DMS 273 (cell line): ENCODE data around the gene LRRC7.

Experiments used
- DNase-seq: peaks from one replicate; lab custom pipeline; 2025; ENCODE audit not compliant: unreplicated experiment; lab: John Stamatoyannopoulos, UW

Gene LRRC7

GRCh38 chr1:70084314-70084915 is 516.7 kb downstream of the LRRC7 start:
- DNase-seq = no peak

GRCh38 chr1:70085521-70085920 is 517.8 kb downstream of the LRRC7 start:
- DNase-seq = no peak

GRCh38 chr1:70086897-70087296 is 519.2 kb downstream of the LRRC7 start:
- no peak for DNase-seq

- no peak for DNase-seq
Observed at GRCh38 chr1:70090141-70090540, 522.4 kb downstream of the LRRC7 start.

GRCh38 chr1:70090875-70091274 is 523.2 kb downstream of the LRRC7 start:
- DNase-seq = no peak

- no peak for DNase-seq
Observed at GRCh38 chr1:70091811-70092210, 524.1 kb downstream of the LRRC7 start.

- no peak for DNase-seq
Observed at GRCh38 chr1:70092526-70092925, 524.8 kb downstream of the LRRC7 start.

GRCh38 chr1:70093250-70093975 is 525.7 kb downstream of the LRRC7 start:
- DNase-seq = no peak

GRCh38 chr1:70101231-70101630 is 533.5 kb downstream of the LRRC7 start:
- DNase-seq = no peak

GRCh38 chr1:70101774-70102173 is 534.1 kb downstream of the LRRC7 start:
- DNase-seq = no peak

GRCh38 chr1:70103770-70104169 is 536.0 kb downstream of the LRRC7 start:
- DNase-seq = no peak

- DNase-seq = no peak
Observed at GRCh38 chr1:70109241-70109640, 541.5 kb downstream of the LRRC7 start.

GRCh38 chr1:70112838-70113237 is 545.1 kb downstream of the LRRC7 start:
- DNase-seq = peak; percentile 5

GRCh38 chr1:70115315-70115714 is 547.6 kb downstream of the LRRC7 start:
- DNase-seq = no peak

GRCh38 chr1:70117046-70117445 is 549.3 kb downstream of the LRRC7 start:
- no peak for DNase-seq

GRCh38 chr1:70134148-70134547 is 566.4 kb downstream of the LRRC7 start:
- no peak for DNase-seq

- DNase-seq = peak; percentile 4
Observed at GRCh38 chr1:70140343-70140742, 572.6 kb downstream of the LRRC7 start.

- DNase-seq = no peak
Observed at GRCh38 chr1:70140894-70141293, 573.2 kb downstream of the LRRC7 start.

GRCh38 chr1:70142075-70142474 is 574.4 kb downstream of the LRRC7 start:
- no peak for DNase-seq

GRCh38 chr1:70143048-70143659 is 575.4 kb downstream of the LRRC7 start:
- peak; percentile 6 for DNase-seq

GRCh38 chr1:70146488-70146887 is 578.8 kb downstream of the LRRC7 start:
- no peak for DNase-seq

GRCh38 chr1:70150444-70150843 is 582.7 kb downstream of the LRRC7 start:
- no peak for DNase-seq
